NOMO-1 treated with DMSO at 0.1 percent for 48 hours (cell line): ENCODE measurements around the gene STMN3.

Experiments
- DNase-seq: peaks from one replicate; lab custom pipeline; 2025; ENCODE audit not compliant: unreplicated experiment; lab: John Stamatoyannopoulos, UW

STMN3 gene

DNA sequence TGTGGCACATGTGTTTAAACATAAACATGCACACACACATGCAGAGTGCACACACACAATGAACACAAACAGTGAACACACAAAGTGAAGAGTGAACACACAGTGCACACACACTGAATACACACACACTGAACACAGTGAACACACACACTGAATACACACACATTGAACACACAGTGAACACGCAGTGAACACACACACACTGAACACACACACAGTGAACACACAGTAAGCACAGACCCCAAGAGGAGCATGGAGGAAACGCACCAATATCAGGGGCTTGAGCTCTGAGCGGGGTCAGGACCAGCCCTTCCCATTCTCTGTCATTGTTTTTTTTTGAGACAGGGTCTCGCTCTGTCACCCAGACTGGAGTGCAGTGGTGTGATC is 62.1 kb downstream of the STMN3 start:
- DNase-seq = no peak

DNA sequence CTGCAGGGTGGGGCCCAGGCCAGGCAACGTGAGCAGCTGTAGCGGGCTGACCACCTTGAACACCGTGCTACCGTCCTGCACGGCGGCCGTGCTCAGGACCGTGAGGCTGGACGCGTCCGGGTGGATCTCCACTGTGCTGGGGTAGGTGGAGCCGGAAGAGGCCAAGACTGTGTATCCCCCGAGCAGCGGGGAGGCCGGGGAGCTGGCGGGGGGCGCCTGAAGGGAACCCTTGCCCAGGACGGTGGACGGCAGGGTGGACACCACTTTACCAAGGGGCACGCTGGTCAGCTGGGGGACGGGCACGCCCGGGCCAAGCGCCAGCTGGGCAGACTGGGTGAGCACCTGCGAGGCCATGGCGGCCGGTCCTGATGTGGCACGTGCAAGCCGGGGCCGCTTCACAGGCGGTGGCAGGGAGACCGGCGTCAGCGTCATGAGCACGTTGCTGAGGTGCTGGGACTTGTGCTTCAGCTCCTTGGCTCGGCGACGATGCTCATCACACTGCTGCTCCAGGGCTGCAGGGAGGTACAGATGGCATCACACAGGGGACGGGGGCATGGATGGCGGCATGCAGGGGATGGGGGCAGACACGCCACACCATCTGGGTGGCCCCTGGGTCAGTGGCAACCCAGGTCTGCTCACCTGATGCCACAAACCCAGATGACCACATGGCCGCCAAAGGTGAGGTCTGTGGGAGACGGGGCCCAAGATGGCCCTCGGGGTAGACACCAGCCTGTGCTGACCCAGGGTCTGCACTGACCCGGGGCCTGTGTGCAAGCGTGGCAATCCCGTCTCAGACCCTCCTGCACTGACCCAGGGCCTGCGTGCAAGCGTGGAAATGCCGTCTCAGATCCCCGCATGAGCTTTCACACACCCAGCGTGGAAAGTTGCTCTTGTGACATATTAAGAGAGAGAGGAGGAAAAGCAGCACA is 62.7 kb downstream of the STMN3 start:
- DNase-seq = no peak
